ENCODE measurements around the gene USH1G. TPM values are rescaled to one million over a fixed set of nuclear protein-coding genes. Genes with fewer than 3 reads are reported as not detected.
"Not testable (repeated sequence)": the region's sequence is repeated elsewhere in the genome, so short reads cannot be mapped to it uniquely, and the experiment has no call there.

Gene USH1G
- total RNA-seq, 4 donors from 2014 or later = 0.27 to 0.32 TPM; not detected in 2

GRCh38 chr17:74871356-74872076, 51.5 kb downstream of the USH1G start:
- 83% methylated on average over 11 of the region's 11 CpGs; no CpG with 5 or more reads in 1 of the 2 donors for WGBS, 2 donors (ENCODE audit: low coverage in 1 of 2)
- no peak overlapping the region for H3K27ac ChIP-seq
- H3K4me3 ChIP-seq = no peak overlapping the region
- H3K36me3 ChIP-seq = no peaks in the 10 kb centered on the region
- in situ Hi-C loops (cut with MboI; ENCODE audit: low pct_ligation_motif_present in 1 of 4, low pct_unique_long_range_greater_than_20kb in 1 of 4, low sequenced_read_pairs in 3 of 4) (loop anchor here in 2 of 4 donors (25.0 kb wide), 1 partner anchor 134 kb away; the partner anchor contains the start of genes NHERF1 (in 2 of the 2) and RAB37 (in 2 of the 2)), intact Hi-C loops (cut with DNase I; ENCODE audit: low total_unique reads) (no loop called here)
- TF ChIP-seq, protein P1, sequence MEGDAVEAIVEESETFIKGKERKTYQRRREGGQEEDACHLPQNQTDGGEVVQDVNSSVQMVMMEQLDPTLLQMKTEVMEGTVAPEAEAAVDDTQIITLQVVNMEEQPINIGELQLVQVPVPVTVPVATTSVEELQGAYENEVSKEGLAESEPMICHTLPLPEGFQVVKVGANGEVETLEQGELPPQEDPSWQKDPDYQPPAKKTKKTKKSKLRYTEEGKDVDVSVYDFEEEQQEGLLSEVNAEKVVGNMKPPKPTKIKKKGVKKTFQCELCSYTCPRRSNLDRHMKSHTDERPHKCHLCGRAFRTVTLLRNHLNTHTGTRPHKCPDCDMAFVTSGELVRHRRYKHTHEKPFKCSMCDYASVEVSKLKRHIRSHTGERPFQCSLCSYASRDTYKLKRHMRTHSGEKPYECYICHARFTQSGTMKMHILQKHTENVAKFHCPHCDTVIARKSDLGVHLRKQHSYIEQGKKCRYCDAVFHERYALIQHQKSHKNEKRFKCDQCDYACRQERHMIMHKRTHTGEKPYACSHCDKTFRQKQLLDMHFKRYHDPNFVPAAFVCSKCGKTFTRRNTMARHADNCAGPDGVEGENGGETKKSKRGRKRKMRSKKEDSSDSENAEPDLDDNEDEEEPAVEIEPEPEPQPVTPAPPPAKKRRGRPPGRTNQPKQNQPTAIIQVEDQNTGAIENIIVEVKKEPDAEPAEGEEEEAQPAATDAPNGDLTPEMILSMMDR (IDR thresholded peaks at IDR 0.05) = no peak
- TF ChIP-seq POLR2A (IDR thresholded peaks at IDR 0.05) = no peak
- TF ChIP-seq POLR2AphosphoS5 (IDR thresholded peaks at IDR 0.05) = no peak
- no peak for TF ChIP-seq EP300 (IDR thresholded peaks at IDR 0.05; ENCODE audit: low read depth)
- H3K9me3 ChIP-seq = no peaks in the 10 kb centered on the region
- H3K4me1 ChIP-seq = peaks cover 2 to 18% (median 12%) of the 10 kb centered on the region in 4 donors
- no peak for DNase-seq
- H3K27me3 ChIP-seq = no peaks in the 10 kb centered on the region

DNA sequence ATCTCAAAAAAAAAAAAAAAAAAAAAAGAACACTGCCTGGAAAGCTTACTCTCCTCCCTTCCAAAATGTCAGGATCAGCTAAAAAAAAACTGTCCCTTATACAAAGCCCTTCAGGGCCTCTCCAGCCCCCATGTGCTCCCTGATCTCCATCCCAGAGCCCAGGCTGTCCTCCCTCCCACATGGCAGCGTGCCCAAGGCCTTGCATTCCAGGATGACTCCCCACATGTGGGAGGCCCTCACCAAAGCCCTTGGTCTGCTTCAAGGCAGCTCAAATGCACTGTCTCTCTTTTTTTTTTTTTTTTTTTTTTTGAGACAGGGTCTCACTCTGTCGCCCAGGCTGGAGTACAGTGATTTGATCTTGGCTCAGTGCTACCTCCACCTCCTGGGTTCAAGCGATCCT, 52.5 kb downstream of the USH1G start:
- in situ Hi-C loops (cut with MboI; ENCODE audit: low pct_ligation_motif_present in 1 of 4, low pct_unique_long_range_greater_than_20kb in 1 of 4, low sequenced_read_pairs in 3 of 4) = loop anchor here in 2 of 4 donors (25.0 kb wide), 1 partner anchor 133 kb away; the partner anchor contains the start of genes NHERF1 (in 2 of the 2) and RAB37 (in 2 of the 2)
- intact Hi-C loops (cut with DNase I; ENCODE audit: low total_unique reads) = no loop called here
- Histone ChIP-seq H3K4me1 (peaks cover 2 to 18% (median 12%) of the 10 kb centered on the region in 4 donors), H3K27me3 (no peaks in the 10 kb centered on the region), H3K27ac (no peak overlapping the region), H3K4me3 (no peak overlapping the region), H3K36me3 (no peaks in the 10 kb centered on the region), H3K9me3 (no peaks in the 10 kb centered on the region)
- 89% methylated on average over 3 of the region's 3 CpGs; no CpG with 5 or more reads in 1 of the 2 donors for WGBS, 2 donors (ENCODE audit: low coverage in 1 of 2)
- no peak for TF ChIP-seq POLR2AphosphoS5 (IDR thresholded peaks at IDR 0.05)
- no peak for TF ChIP-seq POLR2A (IDR thresholded peaks at IDR 0.05)
- TF ChIP-seq EP300 (IDR thresholded peaks at IDR 0.05; ENCODE audit: low read depth) = no peak
- TF ChIP-seq, protein P1 (IDR thresholded peaks at IDR 0.05) = no peak
- no peak for DNase-seq

GRCh38 chr17:74870028-74870427, 53.0 kb downstream of the USH1G start:
- DNase-seq; H3K27ac ChIP-seq; intact Hi-C loops (cut with DNase I; ENCODE audit: low total_unique reads): not testable (repeated sequence)

GRCh38 chr17:74868908-74869255, 54.2 kb downstream of the USH1G start:
- Histone ChIP-seq H3K27ac (no peak overlapping the region), H3K27me3 (no peaks in the 10 kb centered on the region), H3K36me3 (no peaks in the 10 kb centered on the region), H3K4me1 (peaks cover 2 to 14% (median 12%) of the 10 kb centered on the region in 4 donors), H3K4me3 (no peak overlapping the region), H3K9me3 (no peaks in the 10 kb centered on the region)
- in situ Hi-C loops (cut with MboI; ENCODE audit: low pct_ligation_motif_present in 1 of 4, low pct_unique_long_range_greater_than_20kb in 1 of 4, low sequenced_read_pairs in 3 of 4) (loop anchor here in 3 of 4 donors (5.0 to 25.0 kb wide), 3 partner anchors 74 to 132 kb away; partner anchors contain the start of genes NHERF1 (in 2 of the 3) and RAB37 (in 2 of the 3)), intact Hi-C loops (cut with DNase I; ENCODE audit: low total_unique reads) (no loop called here)
- TF ChIP-seq, protein P1 (IDR thresholded peaks at IDR 0.05) = no peak
- TF ChIP-seq POLR2A (IDR thresholded peaks at IDR 0.05) (no peak), POLR2AphosphoS5 (IDR thresholded peaks at IDR 0.05) (no peak), EP300 (IDR thresholded peaks at IDR 0.05; ENCODE audit: low read depth) (no peak)
- DNase-seq = no peak
- 60 to 85% methylated on average over 1 to 6 of the region's 6 CpGs for WGBS, 2 donors (ENCODE audit: low coverage in 1 of 2)

More at GRCh38 chr17:74870028-74870427, 53.0 kb downstream of the USH1G start:
- not testable (repeated sequence) for H3K36me3 ChIP-seq, H3K4me3 ChIP-seq, H3K9me3 ChIP-seq, H3K27me3 ChIP-seq
- H3K4me1 ChIP-seq = peaks cover 2 to 18% (median 12%) of the 10 kb centered on the region in 4 donors
- in situ Hi-C loops (cut with MboI; ENCODE audit: low pct_ligation_motif_present in 1 of 4, low pct_unique_long_range_greater_than_20kb in 1 of 4, low sequenced_read_pairs in 3 of 4) = loop anchor here in 2 of 4 donors (25.0 kb wide), 1 partner anchor 133 kb away; the partner anchor contains the start of genes NHERF1 (in 2 of the 2) and RAB37 (in 2 of the 2)
- WGBS, 2 donors (ENCODE audit: low coverage in 1 of 2) = 86% methylated on average over 9 of the region's 9 CpGs; no CpG with 5 or more reads in 1 of the 2 donors

Data from transverse colon (tissue), 4 donors.